PC-9 (cell line): ENCODE data around the gene CCM2. TPM values are rescaled to one million over a fixed set of nuclear protein-coding genes. Genes with fewer than 3 reads are reported as not detected.

Experiments used
- BruUV-seq: library from RNA; stranded (reverse); fragments of 400-500 nt; replicated peaks from 2 replicates; lab custom pipeline; 2021; lab: Mats Ljungman, UMichigan
- CTCF ChIA-PET: fragments of 300-600 bp; sonication (Branson Sonifier 250); formaldehyde crosslinking; loops from one replicate; lab custom pipeline; 2022; ENCODE audit warnings: antibody characterized with exemption; lab: Charles Lee
- POLR2A ChIA-PET: fragments of 300-600 bp; sonication (Branson Sonifier 250); formaldehyde crosslinking; loops from one replicate; lab custom pipeline; 2022; ENCODE audit warnings: antibody characterized with exemption; ENCODE audit not compliant: unreplicated experiment; lab: Charles Lee
- DNase-seq, 2 experiments: peaks; one replicate each; pipeline versions ENCODE4 v3.0.0 to v3.0.0-alpha.2; 2015 to 2022; ENCODE audit warnings: mixed read lengths in 1 of 2
- H2AFZ ChIP-seq: fragments of 200-600 bp; sonication (generic); 2 replicates; pipeline ENCODE4 v1.8.1; 2017; ENCODE audit warnings: antibody characterized with exemption
- H3F3A ChIP-seq: fragments of 200-600 bp; sonication (generic); 2 replicates; pipeline ENCODE4 v1.8.1; 2017; ENCODE audit warnings: antibody characterized with exemption, mild to moderate bottlenecking, low read depth; ENCODE audit not compliant: insufficient read depth
- H3K27ac ChIP-seq: fragments of 200-600 bp; sonication (generic); 2 replicates; pipeline ENCODE4 v1.6.1; 2016; ENCODE audit warnings: mixed run types
- H3K27me3 ChIP-seq: fragments of 200-600 bp; sonication (generic); 2 replicates; pipeline ENCODE4 v1.6.1; 2016; ENCODE audit warnings: low read depth, mixed run types; ENCODE audit not compliant: insufficient read depth
- H3K36me3 ChIP-seq: fragments of 200-600 bp; sonication (generic); 2 replicates; pipeline ENCODE4 v1.6.1; 2016; ENCODE audit warnings: low read depth, mixed run types
- H3K4me1 ChIP-seq: fragments of 200-600 bp; sonication (generic); replicated peaks from 2 replicates; pipeline ENCODE4 v1.6.1; 2016; ENCODE audit warnings: mixed run types; ENCODE audit not compliant: insufficient read depth
- H3K4me2 ChIP-seq: fragments of 200-600 bp; sonication (generic); 2 replicates; pipeline ENCODE4 v1.6.1; 2017; ENCODE audit warnings: mixed run types
- H3K4me3 ChIP-seq: fragments of 200-600 bp; sonication (generic); 2 replicates; pipeline ENCODE4 v1.6.1; 2016; ENCODE audit warnings: mixed run types
- H3K79me2 ChIP-seq: fragments of 200-600 bp; sonication (generic); 2 replicates; pipeline ENCODE4 v1.6.1; 2017; ENCODE audit warnings: low read depth, mixed run types
- H3K9me2 ChIP-seq: fragments of 200-600 bp; sonication (generic); 2 replicates; pipeline ENCODE4 v1.8.1; 2017; ENCODE audit warnings: mild to moderate bottlenecking; ENCODE audit not compliant: insufficient read depth
- H3K9me3 ChIP-seq: fragments of 200-600 bp; sonication (generic); 2 replicates; pipeline ENCODE4 v1.8.1; 2016; ENCODE audit warnings: low read depth; ENCODE audit not compliant: insufficient read depth
- H4K20me1 ChIP-seq: fragments of 200-600 bp; sonication (generic); 2 replicates; pipeline ENCODE4 v1.8.1; 2017; ENCODE audit not compliant: insufficient read depth
- CTCF ChIP-seq: fragments of 200-600 bp; sonication (generic); conservative IDR thresholded peaks from 2 replicates; pipeline ENCODE4 v1.6.1; 2017; ENCODE audit warnings: mixed run types, antibody characterized with exemption, mild to moderate bottlenecking, moderate library complexity
- EZH2 ChIP-seq: fragments of 200-600 bp; sonication (generic); IDR thresholded peaks from 2 replicates; pipeline ENCODE4 v1.8.0; 2017; ENCODE audit warnings: antibody characterized with exemption, low read depth
- intact Hi-C: fragments of 100-400 bp; cut with micrococcal nuclease; formaldehyde crosslinking; loops from one replicate; pipeline ENCODE4 v1.10.0; 2022; ENCODE audit not compliant: unreplicated experiment
- total RNA-seq: library from RNA; stranded (reverse); gene quantifications from 2 replicates; pipeline ENCODE4 v1.2.3, GENCODE V29; 2021

Gene CCM2
- total RNA-seq, 1 experiment from 2014 or later = 54.2 TPM

- Histone ChIP-seq H3K4me1 (no peaks in the 10 kb centered on the region), H3K27ac (no peak within 1 kb of the TSS), H3K36me3 (peaks cover 15% of the 10 kb centered on the region), H3F3A (peaks cover 46% of the 10 kb centered on the region), H2AFZ (no peak within 1 kb of the TSS), H3K9me3 (no peaks in the 10 kb centered on the region), H3K4me2 (no peak within 1 kb of the TSS), H4K20me1 (peaks cover 14% of the 10 kb centered on the region), H3K9me2 (no peaks in the 10 kb centered on the region), H3K79me2 (peaks cover 9% of the 10 kb centered on the region), H3K4me3 (no peak within 1 kb of the TSS), H3K27me3 (no peaks in the 10 kb centered on the region)
- CTCF ChIA-PET = no interaction called here
- POLR2A ChIA-PET = no interaction called here
- TF ChIP-seq EZH2 = no peak
- BruUV-seq = no TSS peak
- intact Hi-C loops = no loop called here
- DNase-seq = no peak
Measured at GRCh38 chr7:44978511-44979366, 21.3 kb upstream of the CCM2 start, which contains the start of gene MYO1G. TSS of gene MYO1G (minus strand) at chr7:44979015. CDS start at chr7:44978961, 54 bp downstream.

GRCh38 chr7:44979481-44980392 is 20.3 kb upstream of the CCM2 start:
- Histone ChIP-seq H3K9me2 (no peaks in the 10 kb centered on the region), H4K20me1 (peaks cover 24% of the 10 kb centered on the region), H3K9me3 (no peaks in the 10 kb centered on the region), H3K79me2 (peaks cover 19% of the 10 kb centered on the region), H3K4me1 (peaks cover 9% of the 10 kb centered on the region; the same call in 1 of the 2 replicates), H3K36me3 (peaks cover 25% of the 10 kb centered on the region), H3F3A (peaks cover 56% of the 10 kb centered on the region), H3K27me3 (no peaks in the 10 kb centered on the region), H3K4me3 (no peak overlapping the region), H3K4me2 (no peak overlapping the region), H2AFZ (no peak overlapping the region), H3K27ac (peak overlapping the region; percentile 10; the same call in 1 of the 2 replicates)
- intact Hi-C loops = loop anchor here (10.0 kb wide), 2 partner anchors 125 to 395 kb away; partner anchors contain the start of gene TMED4
- no TSS peak for BruUV-seq
- no peak for DNase-seq
- TF ChIP-seq CTCF (no peak), EZH2 (no peak)
- ChIA-PET POLR2A (interaction anchor here (0.7 kb wide), 1 partner anchor 209 kb away, joined by 3 read pairs; no protein-coding TSS in a partner anchor), CTCF (no interaction called here)

- peaks cover 33% of the 10 kb centered on the region for H3K36me3 ChIP-seq
- no peaks in the 10 kb centered on the region for H3K27me3 ChIP-seq
- no peak overlapping the region for H3K4me2 ChIP-seq
- H2AFZ ChIP-seq = no peak overlapping the region
- intact Hi-C loops = loop anchor here (10.0 kb wide), 2 partner anchors 126 to 396 kb away; partner anchors contain the start of gene TMED4
- no TSS peak for BruUV-seq
- TF ChIP-seq EZH2 (no peak), CTCF (no peak)
- H3K9me3 ChIP-seq = no peaks in the 10 kb centered on the region
- H3K4me1 ChIP-seq = peaks cover 15% of the 10 kb centered on the region; the same call in 1 of the 2 replicates
- H3K9me2 ChIP-seq = no peaks in the 10 kb centered on the region
- H3F3A ChIP-seq = peaks cover 64% of the 10 kb centered on the region
- peak overlapping the region; percentile 10 for H3K27ac ChIP-seq
- H3K4me3 ChIP-seq = no peak overlapping the region
- CTCF ChIA-PET = no interaction called here
- POLR2A ChIA-PET = interaction anchor here (0.7 kb wide), 1 partner anchor 210 kb away, joined by 3 read pairs; no protein-coding TSS in a partner anchor
- H4K20me1 ChIP-seq = peaks cover 31% of the 10 kb centered on the region
- DNase-seq = no peak
- H3K79me2 ChIP-seq = peaks cover 27% of the 10 kb centered on the region
Measured at GRCh38 chr7:44980393-44981034, 19.5 kb upstream of the CCM2 start.
